Cerebellar cortex (tissue), 1 donor: ENCODE results near the gene ARHGAP23.
A peak's percentile ranks its signal among the peaks of the same experiment; 100 is the strongest.

Source experiments
- DNase-seq: peaks from one replicate; pipeline ENCODE4 v3.0.0-alpha.2; 2015; ENCODE audit warnings: low spot score

ARHGAP23 gene

DNA sequence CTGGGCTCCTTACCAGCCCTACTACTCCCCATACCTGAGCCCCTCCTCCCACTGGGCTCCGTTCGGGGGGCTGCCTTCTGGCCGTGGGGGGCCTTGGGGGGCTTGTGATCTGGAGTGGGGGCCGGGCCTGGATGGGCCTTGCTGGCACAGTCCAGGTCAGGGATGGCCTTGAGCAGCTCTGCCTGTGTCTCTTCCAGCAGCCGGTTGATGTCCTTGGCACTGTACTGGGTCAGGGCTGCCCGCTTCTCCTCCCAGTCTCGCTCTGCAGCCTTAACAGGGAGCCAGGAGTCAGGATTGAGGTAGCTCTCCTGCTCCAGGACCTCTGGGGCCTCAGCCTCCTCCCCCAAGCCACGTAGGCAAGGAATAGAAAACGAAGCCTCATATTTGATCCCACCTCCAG lies 122.9 kb downstream of the ARHGAP23 start:
- no peak for DNase-seq

DNA sequence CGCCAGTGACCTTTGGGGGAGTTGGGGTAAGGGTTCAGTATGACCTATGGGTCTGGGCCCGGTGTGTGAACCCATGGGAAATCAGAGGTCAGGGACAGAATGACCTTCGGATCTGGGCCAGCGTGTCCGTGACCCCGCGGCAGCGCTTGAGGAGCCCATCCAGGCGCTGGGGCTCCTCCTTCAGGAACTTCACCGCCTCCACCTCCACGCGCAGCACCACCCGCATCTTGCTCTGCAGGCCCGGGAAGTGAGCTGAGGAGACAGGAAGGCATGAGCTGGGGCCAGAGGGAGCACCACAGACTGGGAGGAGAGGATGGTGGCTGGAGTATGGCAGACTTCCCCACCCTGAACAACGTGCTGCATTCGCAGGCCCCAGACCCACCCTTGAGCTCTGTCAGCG lies 124.1 kb downstream of the ARHGAP23 start:
- DNase-seq = no peak

DNA sequence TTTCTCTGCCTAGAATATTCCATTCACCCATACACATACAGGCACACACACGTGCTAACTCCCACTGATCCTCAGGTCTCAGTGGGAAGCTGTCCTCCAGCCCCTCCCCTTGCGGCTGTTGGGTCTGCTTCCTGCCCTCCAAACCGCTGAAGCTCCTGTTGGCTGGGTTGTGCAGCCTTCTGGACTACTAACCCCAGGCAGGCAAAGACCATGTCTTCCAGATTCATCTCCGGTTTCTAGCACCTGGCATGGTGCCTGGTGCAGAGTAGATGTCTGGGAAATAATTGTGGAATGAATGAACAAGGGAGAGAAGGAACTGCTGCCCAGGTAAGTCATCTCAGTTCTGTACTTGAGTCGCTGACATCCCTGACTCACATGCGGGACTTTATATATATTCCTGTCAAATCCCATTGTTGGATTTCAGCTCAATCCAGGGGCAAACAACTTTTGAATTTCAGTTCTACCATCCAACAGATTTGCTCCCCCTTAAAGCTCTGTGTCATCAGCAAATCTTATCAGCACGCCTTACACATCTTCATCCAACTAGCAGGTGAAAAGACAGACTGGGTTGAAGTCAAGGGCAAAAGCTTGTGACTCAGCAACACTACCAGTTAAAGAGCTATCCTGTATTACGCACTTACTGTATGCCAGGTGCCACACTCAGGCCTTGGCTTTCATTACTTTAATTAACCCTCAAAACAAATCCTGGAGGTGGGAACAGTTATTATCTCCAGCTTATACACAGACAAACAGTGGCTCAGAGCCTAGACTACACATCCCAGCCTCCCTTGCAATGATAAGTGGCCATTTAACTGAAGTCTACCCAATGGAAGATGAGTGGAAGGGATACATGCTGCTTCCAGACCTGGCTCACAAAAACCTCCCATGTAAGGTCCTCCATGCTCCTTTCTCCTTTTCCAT lies 126.4 kb downstream of the ARHGAP23 start:
- DNase-seq = peak; percentile 94

DNA sequence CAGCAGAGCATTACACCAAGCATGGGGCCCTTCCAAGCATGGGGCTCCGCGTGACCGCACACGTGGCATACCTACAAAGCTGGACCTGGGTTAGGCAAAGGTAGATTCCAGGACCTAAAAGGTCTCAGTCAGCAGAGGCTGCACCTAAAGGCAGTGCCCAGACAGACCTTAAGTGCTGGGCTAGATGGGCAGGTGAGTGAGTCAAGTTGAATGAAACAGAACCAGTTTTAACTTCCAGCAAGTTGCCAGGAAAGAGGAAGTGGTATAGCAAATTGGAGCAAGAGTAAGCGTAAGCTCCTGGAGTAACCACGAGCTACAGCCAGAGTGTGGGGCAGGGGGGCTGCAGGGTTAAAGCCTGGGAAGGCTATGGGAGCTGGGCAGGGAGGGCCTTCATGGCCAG lies 128.0 kb downstream of the ARHGAP23 start:
- no peak for DNase-seq

DNA sequence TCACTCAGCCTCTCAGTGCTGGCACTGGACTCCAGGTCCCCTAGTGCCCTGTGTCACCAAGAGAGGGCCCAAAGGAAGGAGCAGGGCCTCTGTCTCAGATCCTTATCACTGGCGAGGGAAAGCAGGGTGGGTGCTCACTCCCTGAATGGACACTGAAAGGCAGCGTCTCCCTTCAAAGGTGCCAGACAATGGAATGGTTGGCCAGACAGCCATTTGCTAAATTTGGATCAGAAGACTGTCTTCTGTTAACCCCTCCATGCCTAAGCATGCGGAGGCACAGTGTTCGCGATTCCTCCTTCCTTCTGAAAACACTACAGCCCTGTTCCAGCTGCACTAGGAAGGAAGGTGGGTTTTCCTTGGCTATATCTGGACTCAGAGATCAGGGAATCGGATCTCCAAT lies 129.1 kb downstream of the ARHGAP23 start:
- no peak for DNase-seq

DNA sequence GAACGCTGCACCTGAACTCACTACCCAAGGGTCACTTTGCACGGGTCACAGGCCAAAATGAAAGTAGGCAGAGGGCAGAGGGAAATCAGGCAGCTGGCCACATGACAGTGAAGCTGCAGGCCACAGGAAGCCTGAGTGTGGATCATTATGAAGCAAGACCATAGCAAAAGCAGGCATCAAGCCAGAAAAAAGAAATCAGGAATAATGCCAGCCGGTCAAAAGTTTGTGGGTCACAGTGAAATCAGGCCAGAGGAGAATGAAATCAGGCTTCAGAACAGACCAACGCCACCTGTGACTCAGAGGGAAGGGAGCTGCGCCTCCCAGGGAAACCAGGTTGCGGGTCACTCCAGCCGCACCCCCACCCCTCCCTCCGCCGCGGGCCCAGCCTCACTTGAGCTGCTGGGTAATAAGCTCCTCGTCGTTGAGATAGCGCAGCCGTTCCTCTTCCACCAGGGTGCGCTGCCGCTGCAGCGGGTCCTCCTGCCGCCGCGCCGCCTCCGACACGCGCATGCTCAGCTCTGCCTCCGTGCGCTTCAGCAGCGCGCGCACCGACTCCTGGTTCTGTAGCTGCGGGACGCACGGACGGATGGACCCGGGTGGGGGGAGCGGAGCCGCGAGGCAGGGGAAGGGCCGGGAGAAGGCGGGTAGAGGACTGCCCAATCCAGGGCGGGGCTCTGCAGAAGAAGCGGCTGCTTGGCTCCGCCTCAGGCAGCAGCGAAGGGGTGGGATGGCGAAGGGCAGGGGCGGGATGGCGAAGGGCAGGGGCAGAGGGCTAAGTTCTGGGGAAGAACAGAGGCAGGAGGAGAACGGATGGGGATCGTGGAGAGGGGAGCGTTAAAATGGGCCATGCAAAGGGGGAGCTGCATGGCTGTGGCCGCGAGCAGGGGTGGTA lies 129.8 kb downstream of the ARHGAP23 start:
- DNase-seq = peak; percentile 92

DNA sequence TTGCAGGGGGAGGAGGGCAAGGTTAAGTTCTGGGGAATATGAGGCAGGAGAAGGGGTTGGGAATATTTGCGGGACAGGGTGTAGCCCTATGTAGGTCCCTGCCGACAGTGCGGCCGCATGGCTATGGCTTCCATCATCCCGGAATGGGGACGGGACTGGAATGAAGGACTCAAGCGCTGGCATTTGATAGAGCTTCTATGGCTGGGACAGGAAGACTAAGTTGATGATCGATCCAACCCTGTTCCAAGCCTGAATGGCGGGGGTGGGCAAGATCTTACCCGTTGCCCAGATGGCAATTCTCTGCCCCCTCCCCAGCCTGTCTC lies 130.4 kb downstream of the ARHGAP23 start:
- no peak for DNase-seq

DNA sequence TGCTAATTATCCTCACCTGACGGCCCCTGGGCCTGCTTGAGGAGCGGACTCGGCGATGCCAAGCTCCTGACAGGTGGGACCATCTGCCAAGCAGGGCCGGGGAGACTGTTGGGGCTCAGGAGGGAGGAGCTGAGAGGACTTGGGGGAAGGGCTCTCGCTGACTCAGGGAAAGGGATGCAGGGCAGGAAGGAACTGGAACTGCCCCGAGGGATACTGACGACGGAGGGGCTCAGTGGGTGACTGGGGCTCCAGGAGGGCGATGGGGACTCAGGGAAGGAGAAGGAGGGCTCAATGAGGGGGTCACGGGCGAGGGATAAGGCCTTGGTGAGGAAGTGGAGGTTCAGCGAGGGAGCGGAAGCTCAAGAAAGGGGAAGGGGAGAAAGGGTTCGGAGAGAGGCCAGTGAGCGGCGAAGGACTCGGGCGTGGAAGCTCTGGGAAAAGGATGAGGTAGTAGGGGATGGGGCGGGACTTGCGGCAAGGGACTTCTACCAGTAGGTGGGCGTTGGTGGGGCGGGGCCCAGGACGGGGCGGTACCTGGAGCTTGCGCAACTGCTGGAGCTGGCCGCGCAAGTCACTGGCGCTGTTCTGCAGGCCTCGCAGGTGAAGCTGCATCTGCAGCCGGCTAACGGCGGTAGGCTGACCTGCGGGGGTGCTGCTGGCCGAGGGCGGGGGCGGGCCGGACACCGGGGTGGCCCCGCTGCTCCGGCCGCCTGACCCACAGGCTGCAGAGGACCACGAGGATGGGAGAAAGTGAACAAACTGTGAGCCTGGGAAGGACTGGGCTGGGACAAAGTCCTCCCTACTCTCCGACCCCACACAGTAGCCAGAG lies 131.0 kb downstream of the ARHGAP23 start:
- DNase-seq = peak; percentile 92

DNA sequence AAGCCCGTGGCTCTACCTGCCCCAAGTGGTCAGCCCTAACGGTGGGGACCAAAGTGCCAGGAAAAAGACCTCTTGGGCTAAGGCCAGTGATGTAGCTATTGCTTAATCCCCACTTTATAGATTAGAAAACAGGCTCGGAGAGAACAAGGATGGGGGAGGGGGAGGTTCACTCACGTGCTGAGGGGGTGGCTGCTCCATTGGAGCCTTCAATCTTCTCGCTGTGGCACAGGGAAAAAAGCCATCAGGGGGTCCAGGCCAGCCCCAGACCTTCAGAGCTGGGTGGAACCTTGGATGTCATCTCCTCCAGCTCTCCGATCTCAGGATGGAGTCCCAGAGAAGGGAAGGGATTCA lies 131.6 kb downstream of the ARHGAP23 start:
- no peak for DNase-seq

DNA sequence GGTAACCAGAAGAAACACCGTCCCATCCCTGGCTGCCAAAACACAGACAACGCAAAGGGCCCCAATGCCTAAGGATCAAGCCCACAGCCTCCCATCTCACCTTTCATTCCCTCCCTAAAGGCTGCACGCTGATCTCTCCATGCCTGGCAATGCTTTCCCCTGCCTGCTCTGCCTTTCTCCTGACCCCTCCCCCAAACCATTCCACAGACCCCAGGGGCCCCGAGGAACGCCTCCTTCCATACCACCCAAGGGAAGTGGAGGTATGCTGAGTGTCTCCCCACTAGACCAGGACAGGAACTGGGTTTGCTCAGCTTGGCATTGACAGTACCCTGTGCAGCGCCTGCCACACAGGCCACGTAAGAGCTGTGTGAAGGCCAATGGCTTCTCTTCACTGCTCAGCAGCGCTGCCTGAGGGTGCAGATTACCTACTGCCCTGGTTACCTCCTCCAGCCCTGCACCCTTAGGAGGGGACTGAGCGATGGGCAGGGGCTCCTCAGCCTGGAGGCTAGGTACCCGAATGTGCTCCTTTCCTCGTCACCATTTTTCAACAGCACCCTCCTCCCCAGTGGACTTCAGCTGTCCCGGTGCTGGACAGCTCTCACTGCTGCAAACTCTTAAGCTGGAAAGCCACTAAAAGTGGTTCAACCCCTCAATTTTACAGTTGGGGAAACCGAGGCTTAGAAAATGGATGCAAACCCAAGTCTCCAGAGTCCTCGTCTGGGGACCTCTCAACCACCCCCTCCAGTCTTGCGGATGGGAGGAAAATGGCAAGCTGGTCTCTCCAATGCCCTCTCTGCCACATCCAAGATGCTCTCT lies 132.4 kb downstream of the ARHGAP23 start:
- DNase-seq = no peak

DNA sequence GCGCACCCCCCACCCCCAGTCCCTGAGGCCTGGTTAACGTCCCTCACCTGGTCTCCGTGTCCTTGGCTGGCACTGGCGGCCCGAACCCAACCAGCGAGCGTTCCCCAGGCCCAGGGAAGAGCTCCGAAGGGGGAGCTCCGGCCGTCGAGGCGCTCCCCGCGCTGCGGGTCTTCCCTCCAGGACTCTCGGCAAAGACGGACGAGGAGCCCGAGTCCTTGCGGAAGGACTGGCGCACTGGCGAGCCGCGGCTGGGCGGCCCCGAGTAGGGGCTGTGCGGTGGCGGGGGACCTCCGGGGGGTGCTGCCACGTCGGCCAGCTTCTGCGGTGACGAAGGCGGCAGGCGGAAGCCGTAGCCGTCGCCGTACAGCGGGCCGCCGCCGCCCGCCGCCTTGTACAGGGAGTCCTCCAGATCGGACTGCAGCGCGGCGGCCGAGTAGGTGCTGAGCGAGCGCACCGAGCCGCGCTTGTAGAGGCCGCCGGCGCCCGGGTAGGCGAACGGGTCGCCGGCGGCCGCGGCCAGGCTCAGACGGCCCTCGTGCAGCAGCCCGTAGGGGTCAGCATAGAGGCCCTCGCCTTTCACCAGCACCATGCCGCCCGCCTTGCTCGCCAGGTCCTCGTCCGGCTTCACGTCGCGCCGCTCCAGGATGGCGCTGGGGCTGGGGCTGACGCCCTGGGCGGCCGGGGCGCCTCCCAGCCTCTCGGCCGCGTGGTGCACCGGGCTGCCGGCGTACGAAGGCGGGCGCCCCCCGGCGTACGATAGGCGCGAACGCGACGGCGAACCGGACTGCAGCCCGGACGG lies 133.4 kb downstream of the ARHGAP23 start:
- no peak for DNase-seq
